GM12873 (cell line): ENCODE results near the gene RFTN2.

Source experiments
- TF ChIP-seq, protein P1 (sequence below): IDR thresholded peaks from 2 replicates; pipeline ENCODE4 v1.5.1; 2012; ENCODE audit warnings: low read depth, mild to moderate bottlenecking, moderate library complexity, low read length, control low read depth; ENCODE audit not compliant: insufficient read depth; ENCODE audit errors: missing control alignments

Gene RFTN2

GRCh38 chr2:197606180-197606579, 69.2 kb downstream of the RFTN2 start:
- TF ChIP-seq, protein P1, sequence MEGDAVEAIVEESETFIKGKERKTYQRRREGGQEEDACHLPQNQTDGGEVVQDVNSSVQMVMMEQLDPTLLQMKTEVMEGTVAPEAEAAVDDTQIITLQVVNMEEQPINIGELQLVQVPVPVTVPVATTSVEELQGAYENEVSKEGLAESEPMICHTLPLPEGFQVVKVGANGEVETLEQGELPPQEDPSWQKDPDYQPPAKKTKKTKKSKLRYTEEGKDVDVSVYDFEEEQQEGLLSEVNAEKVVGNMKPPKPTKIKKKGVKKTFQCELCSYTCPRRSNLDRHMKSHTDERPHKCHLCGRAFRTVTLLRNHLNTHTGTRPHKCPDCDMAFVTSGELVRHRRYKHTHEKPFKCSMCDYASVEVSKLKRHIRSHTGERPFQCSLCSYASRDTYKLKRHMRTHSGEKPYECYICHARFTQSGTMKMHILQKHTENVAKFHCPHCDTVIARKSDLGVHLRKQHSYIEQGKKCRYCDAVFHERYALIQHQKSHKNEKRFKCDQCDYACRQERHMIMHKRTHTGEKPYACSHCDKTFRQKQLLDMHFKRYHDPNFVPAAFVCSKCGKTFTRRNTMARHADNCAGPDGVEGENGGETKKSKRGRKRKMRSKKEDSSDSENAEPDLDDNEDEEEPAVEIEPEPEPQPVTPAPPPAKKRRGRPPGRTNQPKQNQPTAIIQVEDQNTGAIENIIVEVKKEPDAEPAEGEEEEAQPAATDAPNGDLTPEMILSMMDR: no peak

DNA sequence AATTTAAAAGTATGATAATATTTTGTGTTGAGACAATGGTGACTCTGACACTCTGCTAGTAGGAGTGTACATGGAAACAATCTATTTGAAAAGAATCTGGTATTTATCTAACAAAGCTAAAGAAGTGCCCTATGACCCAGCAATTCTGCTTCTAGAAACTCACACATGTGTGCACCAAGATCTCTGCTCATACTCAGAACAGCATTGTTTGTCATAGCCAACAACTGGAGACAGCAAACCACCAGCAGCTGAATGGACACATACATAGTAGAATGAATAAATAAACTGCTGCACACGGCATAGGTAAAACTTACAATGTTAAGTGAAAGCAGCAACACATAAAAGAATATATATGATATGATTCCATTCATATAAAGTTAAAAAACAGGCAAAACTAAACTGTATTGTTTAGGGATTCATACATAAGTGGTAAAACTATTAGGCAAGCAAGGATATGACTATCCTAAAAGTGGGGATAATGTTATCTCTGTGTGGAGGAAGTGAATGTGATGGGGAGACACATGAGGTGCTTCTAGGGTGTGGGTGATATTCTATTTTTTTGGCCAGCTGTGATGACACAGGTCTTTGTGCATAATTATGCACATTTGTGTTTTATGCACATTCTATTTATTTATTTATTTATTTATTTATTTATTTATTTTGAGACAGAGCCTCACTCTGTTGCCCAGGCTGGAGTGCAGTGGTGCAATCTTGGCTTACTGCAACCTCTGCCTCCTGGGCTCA, 71.1 kb downstream of the RFTN2 start:
- TF ChIP-seq, protein P1: no peak

DNA sequence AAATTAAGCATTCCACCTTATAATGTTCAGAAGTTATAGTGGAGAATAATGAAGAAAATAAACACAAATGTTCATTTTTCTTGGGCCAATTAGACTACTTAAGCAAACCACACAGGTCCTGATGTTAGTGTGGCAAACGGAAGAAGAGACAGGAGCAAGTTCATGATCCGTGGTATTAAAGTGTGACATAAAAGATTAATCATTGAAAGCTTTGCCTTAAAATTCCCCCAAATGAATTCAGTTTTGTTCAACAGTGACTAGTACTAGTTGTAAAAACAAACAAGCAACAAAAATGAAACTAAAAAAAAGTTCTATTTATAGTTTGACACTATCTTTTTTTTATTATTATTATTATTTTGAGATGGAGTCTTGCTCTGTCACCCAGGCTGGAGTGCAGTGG, 73.7 kb downstream of the RFTN2 start:
- TF ChIP-seq, protein P1: no peak

GRCh38 chr2:197600306-197600705, 75.1 kb downstream of the RFTN2 start:
- TF ChIP-seq, protein P1: no peak

DNA sequence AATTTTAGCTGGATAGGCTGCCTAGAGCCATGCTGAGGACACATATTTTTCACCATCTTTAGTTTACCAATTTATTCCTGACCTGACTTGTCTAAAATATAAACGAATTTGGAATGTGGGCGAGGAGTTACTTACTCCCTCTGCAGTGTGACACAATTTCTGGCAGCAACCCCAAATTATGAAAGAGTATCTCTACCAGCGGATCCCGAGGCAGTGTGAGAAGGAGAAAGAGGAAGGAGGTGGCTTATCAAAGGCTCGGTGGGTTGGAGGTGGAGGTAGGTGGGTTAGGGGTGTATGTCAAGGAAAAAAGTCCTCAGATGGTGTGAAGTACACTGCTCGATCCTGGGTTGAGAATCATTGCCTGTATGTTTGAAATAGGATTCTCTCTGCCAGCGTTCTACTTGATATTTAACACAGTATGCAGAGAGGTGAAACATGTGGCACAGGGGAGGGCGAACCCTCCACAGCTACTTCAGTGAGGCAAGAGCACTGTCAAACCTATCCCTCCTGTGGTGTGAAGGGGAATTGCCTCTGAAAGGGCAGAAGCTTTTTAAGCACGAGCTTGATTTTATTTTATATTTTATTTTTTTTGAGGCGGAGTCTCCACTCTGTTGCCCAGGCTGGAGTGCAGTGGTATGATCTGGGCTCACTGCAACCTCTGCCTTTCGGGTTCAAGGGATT, 76.0 kb downstream of the RFTN2 start:
- TF ChIP-seq, protein P1: peak; percentile 59

DNA sequence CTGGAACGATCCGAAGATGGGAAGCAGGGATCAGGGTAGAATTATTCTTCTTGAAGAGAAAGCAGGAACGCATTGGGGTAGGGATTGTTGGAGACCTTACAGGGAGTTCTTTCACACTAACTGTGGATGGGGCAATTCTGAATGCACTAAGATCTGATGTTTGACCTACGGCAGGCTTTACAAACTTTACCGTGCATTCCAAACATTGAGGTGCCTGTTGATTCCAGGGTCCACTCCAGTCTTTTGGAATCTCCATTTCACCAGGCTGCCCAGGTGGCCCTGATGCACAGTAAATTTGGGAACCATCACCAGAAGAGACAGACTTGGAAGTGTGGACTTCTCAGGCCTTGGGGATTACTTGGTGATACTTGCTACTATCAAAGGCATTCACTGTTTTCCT, 76.9 kb downstream of the RFTN2 start:
- TF ChIP-seq, protein P1: no peak

GRCh38 chr2:197597166-197597565, 78.2 kb downstream of the RFTN2 start:
- TF ChIP-seq, protein P1: no peak
